HG03175 (cell line): Measurements from ENCODE around the gene DYSF.

ENCODE experiments used
- ATAC-seq: cut with Tn5 transposase; IDR thresholded peaks from one replicate; pipeline ENCODE4 v1.9.1; 2021; ENCODE audit warnings: mild to moderate bottlenecking, moderate library complexity; ENCODE audit not compliant: unreplicated experiment

The DYSF gene

DNA sequence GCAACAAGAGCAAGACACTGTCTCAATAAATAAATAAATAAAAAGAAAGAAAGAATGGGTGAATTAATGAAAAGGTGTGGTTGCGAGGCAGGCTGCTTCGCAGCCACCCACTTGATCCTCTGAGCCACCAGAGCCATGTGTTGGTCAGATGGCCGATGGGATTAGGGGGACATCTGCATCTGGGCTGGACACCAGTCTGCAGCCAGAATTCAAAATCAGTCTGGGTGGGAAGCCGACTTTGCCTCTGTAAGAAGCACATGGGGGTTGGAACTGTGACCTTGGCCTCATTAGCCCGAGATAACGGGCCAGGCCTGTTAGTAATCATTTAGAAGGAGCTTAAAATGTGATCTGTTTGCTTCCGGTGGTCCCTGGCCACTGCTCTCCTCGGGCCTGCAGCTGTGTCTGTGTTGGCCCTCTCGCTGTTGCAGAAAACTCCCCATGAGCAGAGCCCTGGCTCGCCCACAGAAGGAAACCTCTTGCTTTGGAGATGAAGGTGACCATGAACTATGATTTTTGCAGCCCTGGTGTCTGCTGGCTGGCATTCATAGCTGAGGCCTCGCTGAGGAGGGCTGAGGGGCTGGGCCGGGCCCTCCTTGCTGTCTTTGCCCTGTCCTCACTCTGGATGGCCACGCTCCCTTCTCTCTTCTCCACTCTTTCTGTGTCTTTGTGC lies 94.4 kb downstream of the DYSF start:
- no peak for ATAC-seq

DNA sequence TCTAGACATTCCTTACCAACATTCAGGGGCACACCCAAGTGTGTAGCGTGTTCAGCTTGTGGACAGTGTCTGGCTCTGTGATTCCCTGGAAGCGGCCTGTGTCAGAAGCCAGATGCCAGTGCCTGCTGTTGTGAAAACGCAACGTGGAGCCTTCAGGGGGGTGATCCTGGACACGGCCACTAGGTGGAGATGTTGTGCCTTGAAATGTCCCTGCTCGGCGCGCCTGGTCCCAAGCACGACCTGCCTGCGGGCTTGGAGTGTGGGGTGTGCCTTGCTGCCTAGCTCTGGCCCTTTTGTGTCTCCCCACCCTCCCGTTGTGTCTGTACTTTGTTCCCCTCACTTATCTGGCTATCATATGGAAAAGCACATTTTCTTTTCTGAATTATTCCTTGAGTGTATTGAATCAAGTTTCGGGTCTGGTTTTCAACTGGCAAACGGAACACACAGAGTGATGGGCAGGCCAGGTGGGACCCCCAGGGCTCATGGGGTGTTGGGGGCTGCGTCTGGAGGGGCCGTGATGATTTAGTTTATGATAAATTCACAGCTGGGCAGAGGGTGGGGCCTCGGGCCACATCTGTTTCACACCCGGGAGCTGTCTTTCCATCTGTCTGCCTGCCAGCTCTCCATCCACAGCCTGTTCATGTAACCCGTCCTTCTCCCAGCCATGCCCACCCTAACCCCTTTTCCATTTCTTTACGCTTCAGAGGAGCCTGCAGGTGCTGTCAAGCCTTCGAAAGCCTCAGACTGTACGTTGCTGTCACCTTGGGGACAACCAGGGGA lies 95.5 kb downstream of the DYSF start:
- ATAC-seq: peak; percentile 51

DNA sequence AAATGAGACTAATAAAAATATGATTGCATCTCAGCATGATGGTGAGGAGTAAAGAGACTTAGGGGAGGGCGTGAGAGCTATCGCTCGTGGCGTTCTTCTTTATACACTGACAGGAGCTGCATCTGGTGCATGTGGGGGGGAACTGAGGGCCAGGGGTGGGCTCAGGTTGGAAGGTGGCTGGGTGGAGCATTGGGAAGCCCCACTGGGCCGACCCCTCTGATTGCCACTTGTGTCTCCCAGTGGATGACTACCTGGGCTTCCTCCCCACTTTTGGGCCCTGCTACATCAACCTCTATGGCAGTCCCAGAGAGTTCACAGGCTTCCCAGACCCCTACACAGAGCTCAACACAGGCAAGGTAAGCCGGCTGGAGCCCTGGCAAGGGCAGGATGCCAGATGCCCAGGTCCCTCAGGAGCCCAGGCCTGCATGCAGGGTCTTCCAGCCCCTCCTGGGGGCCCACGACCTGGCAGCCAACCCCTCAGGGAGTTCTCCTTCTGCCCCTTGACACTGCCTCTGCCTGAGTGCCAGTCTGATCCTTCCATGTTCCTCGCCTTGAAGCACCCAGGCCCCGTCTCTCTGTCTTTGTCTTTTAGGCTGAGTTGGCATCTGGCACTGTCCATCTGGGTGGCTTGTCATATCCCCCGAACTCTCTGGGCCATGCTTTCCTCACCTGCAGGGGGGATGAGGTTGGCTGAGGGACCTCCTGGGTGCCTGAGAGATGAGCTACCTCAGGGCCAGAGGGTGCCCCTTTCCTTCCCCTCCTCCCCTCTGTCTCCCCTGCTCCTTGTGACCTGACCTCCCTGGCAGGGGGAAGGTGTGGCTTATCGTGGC lies 97.7 kb downstream of the DYSF start:
- ATAC-seq: no peak

DNA sequence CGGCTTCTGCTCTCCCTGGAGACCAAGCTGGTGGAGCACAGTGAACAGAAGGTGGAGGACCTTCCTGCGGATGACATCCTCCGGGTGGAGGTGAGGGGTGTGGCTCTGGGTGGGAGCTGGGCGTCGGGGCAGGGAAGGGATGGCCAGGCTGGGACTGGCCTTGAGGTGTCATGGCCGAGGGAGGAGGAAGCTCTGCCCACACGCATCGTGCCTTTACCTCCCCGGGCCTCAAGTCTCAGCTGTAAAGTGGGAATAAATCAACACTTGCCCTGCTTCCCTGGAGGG lies 98.2 kb downstream of the DYSF start:
- ATAC-seq: no peak

DNA sequence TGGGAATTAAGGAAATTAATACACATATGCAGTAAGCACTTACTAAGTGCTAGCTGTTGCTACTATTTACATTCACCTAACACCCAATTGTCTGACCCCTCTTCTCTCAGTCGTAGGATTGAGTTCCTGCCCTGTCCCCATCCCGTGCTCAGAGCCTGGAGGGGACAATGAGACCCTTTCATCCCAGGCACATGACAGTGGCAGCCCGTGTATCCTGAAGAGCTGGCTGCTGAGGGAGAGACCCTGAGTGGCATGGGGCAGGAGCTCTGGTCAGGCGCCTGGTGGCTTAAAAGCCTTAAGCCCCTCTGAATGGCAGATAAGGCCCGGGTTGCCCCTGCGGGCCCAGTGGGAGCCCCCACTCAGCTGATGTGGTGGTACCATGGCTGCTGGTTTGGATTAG lies 99.0 kb downstream of the DYSF start:
- ATAC-seq: no peak

DNA sequence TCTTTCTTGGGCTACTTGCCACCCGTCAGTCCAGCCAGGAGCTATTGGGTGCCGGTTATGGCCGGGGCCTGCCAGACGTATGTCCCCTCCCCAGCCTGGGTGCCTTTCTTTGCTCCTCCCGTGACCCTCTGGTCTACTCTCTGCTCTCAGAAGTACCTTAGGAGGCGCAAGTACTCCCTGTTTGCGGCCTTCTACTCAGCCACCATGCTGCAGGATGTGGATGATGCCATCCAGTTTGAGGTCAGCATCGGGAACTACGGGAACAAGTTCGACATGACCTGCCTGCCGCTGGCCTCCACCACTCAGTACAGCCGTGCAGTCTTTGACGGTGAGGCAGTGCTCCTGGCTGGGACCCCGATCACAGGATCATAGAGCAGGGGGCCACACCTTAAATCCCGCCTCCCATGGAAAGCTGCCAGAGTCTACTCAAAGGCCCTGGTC lies 99.5 kb downstream of the DYSF start:
- no peak for ATAC-seq

DNA sequence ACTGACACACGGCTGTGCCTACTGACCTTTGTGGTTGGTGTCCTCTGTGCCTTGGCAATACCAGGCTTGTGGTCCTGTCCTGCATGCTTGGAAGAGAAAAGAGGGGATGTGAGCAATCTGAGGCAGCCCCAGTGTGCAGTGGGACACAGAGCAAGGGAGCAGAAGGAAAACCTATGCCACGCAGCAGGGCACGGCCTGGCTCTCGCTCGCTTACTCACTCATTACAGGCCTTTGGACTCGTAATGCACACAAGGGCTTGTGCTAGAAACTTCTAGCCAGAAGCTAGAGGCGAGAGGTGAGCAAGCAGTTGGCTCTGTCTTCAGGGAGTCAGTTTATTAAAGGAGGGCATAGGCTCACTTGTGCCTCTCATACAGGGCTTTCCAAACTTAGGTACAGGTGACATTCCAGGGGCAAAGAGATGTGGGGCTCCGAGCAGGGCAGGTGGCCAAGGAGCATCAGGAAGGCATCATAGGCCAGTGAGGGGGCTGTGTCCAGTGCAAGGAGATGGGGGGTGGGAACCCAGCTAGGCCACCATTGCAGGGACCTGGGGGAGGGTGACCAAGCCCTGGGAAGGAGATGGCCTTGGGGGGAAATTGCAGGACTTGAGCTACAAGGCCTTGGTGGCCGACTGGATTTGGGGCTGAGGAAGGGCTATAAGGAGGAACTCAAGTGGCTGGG lies 100.8 kb downstream of the DYSF start:
- ATAC-seq: no peak

DNA sequence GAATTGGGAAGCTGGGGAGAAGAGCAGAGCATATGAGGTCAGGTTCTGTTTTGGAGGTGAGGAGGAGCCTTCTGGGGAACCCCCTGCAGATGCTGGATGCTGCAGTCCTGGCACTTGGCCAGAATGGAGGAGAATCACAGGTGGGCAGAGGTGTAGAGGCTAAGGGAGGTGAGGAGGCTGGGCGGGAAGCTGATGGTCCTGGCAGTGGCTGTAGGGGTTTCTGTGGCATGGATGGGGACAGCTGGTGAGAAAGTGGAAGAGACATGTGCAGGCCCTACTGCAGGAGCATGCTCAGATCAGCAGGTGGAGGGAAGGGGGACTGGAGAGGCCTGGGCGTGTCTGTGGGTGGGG lies 101.3 kb downstream of the DYSF start:
- no peak for ATAC-seq

DNA sequence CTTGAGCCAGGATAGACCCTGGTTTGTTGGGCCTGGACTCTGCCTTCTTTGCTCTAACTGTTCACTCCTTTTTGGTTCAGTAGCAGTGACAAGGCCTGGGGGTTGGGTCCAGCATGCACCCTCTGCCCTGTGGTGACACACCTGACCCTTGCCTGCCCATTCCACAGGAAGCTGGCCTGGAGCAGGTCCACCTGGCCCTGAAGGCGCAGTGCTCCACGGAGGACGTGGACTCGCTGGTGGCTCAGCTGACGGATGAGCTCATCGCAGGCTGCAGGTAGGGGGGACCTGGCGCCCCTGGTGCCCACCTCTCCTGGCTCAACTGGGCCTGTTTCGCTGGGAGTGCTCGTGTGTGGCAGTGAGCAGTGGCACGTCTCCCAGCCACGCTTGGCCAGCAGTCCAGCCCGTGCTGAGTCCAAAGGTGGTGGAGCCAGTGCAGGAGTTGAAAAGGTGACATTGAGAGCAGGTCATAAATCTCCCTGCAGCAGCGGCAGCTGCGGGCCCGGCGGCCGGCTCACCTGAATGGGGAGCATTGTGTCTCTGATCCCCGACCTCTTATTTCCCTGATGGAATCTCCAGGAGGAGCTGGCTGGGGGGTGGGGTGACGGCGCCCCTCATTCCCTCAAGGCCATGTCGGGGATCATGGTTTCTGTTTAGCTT lies 102.6 kb downstream of the DYSF start:
- no peak for ATAC-seq

DNA sequence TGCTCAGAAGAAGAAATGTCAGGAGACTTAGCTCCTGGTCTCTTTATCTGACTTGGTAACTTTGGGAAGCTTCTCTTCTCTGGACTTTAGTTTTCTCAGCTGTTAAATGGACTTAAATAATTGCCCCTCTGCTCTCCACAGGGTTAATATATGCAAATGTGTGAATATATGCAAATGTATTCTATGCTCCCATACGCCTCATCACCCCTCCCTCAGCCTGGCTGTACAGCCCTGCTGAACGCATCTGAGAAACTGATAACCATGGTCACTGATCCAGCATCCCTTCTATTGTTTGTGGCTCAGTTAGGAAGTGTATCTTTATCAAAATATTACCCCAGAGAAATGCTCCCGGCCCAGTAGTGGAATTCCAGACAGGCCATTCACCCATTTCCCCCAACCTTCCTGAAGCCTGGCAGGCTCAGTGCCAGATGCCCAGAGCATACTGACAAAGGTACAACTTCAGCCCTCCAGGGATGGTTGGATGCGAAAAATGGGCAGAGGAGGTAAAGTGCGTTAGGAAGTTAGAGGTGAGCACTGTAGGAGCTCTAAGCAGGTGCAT lies 103.4 kb downstream of the DYSF start:
- ATAC-seq: no peak

DNA sequence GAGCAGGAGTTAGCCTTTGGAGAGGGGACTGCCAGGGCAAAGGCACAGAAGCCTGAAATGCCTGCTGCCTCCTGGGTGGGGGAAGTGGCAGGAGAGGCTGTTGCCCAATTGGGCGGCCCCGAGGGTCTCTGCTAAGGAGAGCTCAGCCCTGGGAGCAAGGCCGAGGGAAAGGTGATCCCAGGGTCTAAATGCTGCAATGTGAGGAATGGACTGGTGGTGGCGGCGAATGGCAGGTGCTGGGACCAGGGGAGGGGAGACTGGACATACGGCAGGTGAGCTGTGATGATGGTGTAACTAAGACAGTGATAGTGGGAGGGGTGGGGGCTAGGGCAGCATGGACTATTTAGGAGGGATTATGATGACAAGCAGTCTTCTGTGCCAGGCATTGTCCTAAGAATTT lies 104.0 kb downstream of the DYSF start:
- ATAC-seq: no peak

DNA sequence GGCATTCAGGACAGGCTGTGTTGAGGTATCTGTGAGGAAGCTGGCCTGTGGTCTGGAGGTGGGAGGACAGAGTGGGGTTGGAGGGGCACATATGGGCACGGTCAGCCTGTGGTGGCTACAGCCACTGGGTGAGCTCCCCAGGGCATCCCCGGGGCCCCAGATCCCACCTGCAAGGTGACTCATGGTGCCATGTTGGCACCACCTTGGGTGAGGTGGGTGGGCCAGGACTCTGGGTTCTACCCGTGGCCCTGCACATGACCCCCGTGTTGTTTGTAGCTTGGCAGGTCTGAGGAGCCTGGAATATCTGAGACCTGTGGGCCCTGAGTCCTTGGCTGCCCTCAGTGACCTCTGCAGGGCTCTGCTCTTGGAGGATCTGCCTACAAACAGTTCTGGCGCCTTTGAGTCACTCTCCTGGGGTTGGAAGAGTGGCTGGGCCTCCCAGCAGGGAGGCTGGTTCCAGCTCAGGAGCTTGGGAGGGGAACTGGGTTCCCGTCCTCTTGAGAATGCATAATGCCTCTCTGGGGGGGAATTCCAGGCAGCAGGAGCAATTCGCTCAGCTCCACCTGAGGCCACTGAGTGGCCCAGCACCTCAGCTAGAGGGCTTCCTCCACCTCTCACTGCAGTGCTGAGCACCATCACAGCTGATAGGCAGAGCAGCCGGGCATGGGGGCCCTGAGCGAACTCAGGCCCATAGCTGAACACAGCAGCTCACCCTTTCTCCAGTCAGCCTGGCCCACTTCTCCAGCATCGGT lies 105.1 kb downstream of the DYSF start:
- ATAC-seq: no peak

DNA sequence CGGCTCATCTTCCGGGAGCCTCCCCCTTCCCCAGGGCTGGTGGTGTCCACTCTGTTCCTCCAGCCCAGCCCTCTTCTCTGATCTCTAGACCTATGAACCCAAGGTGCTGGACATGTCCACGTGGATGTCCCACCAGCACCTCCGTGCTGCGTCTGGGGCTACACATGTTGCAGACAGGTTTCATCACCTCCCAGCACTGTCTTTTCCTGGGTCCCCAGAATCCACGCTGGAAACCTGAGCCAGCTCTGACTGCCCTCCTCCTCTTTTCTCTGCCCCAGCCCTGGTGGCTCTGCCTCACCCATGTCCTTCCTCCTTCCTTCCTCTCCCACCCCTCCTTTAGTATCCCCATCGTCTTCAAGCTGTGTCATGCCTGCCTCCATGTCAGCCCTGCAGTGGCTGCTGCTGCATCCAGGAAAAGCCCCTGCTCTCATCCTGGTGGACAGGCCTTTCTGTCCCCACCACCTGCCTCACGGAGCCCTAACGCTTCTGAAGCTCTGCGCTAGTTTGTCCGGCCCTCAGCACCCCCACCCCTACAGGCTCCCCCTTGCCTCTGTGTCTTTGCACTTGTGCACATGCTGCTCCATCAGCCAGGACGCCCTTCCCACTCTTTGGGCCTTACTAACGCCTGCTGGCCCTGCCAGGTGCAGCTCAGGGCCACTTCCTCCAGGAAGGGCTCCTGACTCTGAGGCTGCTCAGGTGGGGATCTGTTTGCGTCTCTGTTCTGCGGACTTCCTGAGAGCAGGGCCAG lies 105.9 kb downstream of the DYSF start:
- ATAC-seq: no peak

DNA sequence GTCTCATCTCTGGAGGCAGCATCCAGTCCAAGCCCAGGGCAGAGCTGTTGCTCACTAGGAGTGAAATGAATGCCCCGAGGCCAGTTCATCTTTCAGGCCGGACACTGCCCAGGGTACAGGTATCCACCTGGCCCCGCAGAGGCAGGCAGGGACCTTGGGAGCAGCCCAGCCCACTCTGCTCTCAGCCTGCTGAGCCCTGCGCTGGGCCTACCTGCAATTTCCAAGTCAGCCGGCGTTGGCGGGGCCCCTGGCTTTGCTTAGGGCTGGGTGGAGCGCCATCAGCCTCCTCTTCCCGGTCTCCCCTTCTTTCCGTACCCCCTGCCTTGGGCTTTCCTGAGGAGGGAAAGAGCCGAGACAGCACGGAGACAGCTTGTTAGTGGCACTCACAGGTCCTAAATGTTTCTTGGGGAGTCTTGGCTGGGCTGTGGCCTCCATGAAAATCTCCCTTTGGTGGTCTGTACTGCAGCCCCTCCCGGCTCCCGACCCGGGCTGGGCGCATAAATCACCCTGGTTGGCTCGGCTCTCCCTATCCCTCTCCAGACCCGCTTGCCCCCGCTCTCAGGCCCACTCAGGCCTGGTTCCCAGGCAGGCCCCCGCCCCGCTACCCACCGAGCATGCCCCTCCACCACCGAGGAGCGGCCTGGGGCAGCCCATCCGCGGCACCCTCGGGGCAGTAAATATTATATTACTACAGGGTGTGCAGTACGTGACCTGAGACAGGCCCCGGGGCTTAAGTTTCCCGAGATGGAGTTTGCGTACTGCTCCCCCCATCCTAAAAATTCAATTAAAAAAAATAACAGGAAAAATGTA lies 106.7 kb downstream of the DYSF start:
- ATAC-seq: no peak

DNA sequence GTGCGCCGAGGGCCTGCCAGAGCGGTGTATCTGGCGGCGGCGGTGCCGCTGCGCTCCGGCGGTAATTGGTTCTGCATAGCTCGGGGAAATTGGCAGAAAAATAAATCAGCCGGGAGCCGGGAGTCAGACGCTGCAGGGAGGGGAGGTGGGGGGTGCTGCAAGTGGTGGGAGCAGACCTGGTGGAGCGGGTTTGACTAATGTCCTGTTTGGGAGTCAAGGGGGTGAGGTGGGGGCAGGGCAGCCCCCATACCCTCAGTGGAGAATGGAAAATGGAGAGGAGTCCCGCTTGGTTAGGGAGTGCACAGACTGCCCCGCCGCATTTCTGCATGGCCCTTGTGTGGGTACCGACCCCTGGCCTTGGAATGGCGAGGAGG lies 107.3 kb downstream of the DYSF start:
- no peak for ATAC-seq

DNA sequence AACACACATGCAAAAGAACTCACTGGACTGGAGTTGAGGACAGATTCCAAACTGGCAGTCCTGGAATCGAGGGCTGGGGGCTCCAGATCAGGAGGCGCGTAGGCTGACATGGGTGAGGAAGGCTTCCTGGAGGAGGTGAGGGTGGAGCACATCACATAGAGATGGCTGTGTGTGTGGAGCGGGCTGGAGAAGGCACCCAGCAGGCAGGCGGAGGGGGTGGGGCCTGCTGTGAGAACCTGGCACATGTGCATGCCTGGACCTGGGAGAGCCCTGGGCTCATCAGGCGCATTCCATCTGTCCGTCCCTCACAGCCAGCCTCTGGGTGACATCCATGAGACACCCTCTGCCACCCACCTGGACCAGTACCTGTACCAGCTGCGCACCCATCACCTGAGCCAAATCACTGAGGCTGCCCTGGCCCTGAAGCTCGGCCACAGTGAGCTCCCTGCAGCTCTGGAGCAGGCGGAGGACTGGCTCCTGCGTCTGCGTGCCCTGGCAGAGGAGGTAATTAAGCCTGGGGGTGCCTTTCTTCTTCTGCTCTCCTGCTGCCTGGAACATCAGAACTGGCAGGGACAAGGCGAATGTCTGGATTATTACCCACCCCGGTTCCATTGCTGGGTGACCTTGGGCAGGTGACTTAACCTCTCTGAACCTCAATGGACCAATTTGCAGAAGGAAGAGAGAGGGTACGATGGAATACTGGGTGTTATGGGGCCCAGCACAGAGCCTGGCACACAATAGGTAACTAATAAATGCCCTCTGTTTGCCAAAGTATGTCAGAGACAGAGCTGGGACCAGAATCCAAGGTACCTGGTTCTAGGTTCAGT lies 108.3 kb downstream of the DYSF start:
- ATAC-seq: no peak

DNA sequence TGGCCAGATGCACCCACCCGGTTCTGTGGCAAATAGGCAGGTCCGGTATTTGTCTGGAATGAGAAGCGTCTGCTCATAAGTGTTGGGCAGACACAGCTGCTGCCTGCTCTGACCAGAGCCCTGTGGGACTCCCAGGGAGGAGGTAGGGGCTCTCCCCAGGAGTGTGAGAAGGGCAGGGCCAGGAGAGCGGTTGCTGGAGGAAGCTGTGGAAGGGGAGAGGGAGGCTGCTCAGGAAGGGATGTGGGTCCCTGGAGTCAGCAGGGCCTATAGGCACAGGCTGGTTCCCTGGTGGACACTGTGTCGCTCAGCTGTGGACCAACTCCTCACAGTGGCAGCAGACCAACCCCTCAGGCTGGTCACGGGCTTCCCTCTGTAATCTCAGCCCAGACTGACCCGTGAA lies 109.2 kb downstream of the DYSF start:
- ATAC-seq: no peak

DNA sequence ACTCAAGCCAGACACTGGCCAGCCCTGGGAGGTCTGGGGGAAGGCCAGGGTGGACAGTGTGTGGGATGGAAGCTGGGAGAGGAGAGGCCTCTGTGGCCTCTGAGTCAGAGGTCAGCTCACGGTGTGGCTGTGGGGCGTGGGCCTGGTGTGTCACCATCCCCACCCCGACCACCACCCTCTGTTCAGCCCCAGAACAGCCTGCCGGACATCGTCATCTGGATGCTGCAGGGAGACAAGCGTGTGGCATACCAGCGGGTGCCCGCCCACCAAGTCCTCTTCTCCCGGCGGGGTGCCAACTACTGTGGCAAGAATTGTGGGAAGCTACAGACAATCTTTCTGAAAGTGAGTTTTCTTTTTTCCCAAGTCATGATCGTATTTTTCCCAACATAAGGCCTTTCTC lies 110.5 kb downstream of the DYSF start:
- ATAC-seq: no peak
